ENCODE results near the gene USP32. TPM values are rescaled to one million over a fixed set of nuclear protein-coding genes. Genes with fewer than 3 reads are reported as not detected.

The USP32 gene
- total and polyA plus RNA-seq, 2 of the 8 experiments (the other 6 are each of a cell fraction or from before 2014, with no cell fraction given): 29.6 to 112 TPM

DNA sequence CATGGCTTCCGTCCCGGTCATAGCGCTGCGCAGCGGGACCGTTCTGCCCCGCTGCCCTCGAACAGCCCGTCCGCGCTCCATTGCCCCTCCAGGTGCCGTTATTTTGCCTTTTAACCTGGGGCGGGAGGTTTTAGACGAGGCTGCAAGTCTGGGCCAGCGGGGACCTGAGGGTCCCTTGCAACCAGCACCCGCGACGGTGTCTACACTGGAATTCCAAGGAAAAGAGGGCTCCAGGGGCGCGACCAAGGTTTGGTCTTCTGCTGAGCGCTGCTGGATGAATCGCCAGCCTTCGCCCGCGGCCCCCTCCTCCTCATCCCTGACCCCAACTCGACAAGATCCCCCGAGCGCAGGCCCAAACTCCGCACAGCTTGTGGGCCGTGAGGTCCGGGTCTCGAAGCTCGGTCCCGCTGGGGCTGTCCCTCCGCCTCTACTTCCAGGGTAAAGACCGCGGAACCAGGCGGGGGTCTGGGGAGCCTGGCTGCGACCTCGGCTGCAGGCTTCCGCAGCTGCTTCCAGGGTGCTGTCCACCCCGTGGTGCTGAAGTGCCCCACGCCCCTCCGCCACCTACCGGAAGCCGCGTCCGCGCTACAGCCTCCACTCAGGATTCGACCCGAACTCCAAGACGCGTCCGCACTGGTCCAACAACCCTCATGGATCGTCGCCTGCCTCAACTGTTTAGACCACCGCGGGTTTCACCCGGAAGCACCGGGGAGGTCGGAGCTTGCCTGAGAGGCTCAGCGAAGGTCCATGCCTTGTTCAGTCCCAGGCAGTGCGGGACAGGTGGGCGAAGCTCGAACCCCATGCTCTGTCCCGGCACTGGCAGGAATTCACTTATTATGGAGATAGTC lies 252.3 kb downstream of the USP32 start (continued):
- TF ChIP-seq TEAD4 (IDR thresholded peaks at IDR 0.05; ENCODE audit: low read depth, low read length) (0 out of 2 replicates have a peak, but pooled peaks have one; percentile 45), ZNF274 (IDR thresholded peaks at IDR 0.05; ENCODE audit: borderline replicate concordance, extremely low read depth, low read length) (no peak), TBP (IDR thresholded peaks at IDR 0.05; ENCODE audit: low read depth, low read length) (peak; percentile 45; the same call in 1 of the 2 replicates), KDM4A (IDR thresholded peaks at IDR 0.05; ENCODE audit: low read depth, low read length, severe bottlenecking) (peak; percentile 4), CEBPB (IDR thresholded peaks at IDR 0.05; ENCODE audit: low read depth, low read length) (no peak), EZH2 (IDR thresholded peaks at IDR 0.05; ENCODE audit: low read depth, low read length, severe bottlenecking) (peak; percentile 86), RAD21 (IDR thresholded peaks at IDR 0.05 in 1 of 2, conservative IDR thresholded peaks at IDR 0.05 in 1 of 2; ENCODE audit: low read depth in 2 of 2, low read length in 2 of 2) (peak in 1 of 2 experiments; percentile 8; a peak in 1 of 4 replicates), HDAC2 (IDR thresholded peaks at IDR 0.05; ENCODE audit: borderline replicate concordance in 1 of 2, low read depth in 2 of 2, low read length in 2 of 2) (peak in 1 of 2 experiments; percentile 99; a peak in 2 of 4 replicates), CHD2 (IDR thresholded peaks at IDR 0.05; ENCODE audit: low read length) (0 out of 2 replicates have a peak, but pooled peaks have one; percentile 16), CREB1 (IDR thresholded peaks at IDR 0.05) (peak; percentile 57), RFX5 (IDR thresholded peaks at IDR 0.05; ENCODE audit: borderline replicate concordance, low read depth, low read length) (no peak), SIN3A (conservative IDR thresholded peaks at IDR 0.05 in 1 of 2, IDR thresholded peaks at IDR 0.05 in 1 of 2; ENCODE audit: low read depth in 1 of 2, low read length in 2 of 2) (peak; percentile 99 to 100), FOSL1 (IDR thresholded peaks at IDR 0.05; ENCODE audit: insufficient read depth, low read depth, low read length) (no peak), BRCA1 (IDR thresholded peaks at IDR 0.05; ENCODE audit: low read depth, low read length) (no peak; the same call in 1 of the 2 replicates), ATF2 (IDR thresholded peaks at IDR 0.05; ENCODE audit: low read length) (0 out of 2 replicates have a peak, but pooled peaks have one; percentile 67), CTCF (IDR thresholded peaks at IDR 0.05; ENCODE audit: control extremely low read depth in 1 of 3, insufficient read depth in 1 of 3, low read depth in 1 of 3, low read length in 3 of 3) (peak; percentile 51 to 73 (median 64))
- TF ChIP-seq, protein P1, sequence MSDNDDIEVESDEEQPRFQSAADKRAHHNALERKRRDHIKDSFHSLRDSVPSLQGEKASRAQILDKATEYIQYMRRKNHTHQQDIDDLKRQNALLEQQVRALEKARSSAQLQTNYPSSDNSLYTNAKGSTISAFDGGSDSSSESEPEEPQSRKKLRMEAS (IDR thresholded peaks at IDR 0.05): peak; percentile 78
